Activated naive CD4-positive, alpha-beta T cell treated with Interleukin-2 at 50 U/mL for 16 hours (primary cell): ENCODE data around the gene TMEM98.
A peak's percentile ranks its signal among the peaks of the same experiment; 100 is the strongest.
"Not testable (repeated sequence)": the region's sequence is repeated elsewhere in the genome, so short reads cannot be mapped to it uniquely, and the experiment has no call there.

ENCODE experiments used
- DNase-seq: peaks from one replicate; pipeline ENCODE4 v3.0.0-alpha.2; 2020

Gene TMEM98

GRCh38 chr17:32915245-32915644 is 12.7 kb upstream of the TMEM98 start:
- DNase-seq = no peak

DNA sequence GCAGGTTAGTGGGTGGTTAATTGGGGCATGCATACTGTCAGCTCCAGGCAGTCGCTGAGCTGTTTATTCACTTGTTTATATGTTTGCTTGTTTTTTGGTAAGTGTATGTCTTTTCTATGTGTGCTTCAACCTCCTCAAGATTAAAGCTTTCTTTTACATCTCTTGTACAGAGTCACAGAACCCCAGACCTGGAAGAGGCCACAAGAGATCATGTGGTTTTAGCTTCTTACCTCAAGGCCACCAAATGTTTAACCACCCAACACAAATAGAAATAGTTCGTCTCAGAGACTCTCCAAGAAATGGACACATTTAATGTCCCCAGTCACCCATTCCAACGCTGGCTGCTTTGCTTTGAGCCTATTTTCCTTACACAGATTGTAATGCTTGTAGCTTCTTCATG is 11.8 kb upstream of the TMEM98 start:
- DNase-seq = no peak

- DNase-seq = no peak
Measured at GRCh38 chr17:32917081-32917480, 10.9 kb upstream of the TMEM98 start.

GRCh38 chr17:32917842-32918241 is 10.1 kb upstream of the TMEM98 start:
- no peak for DNase-seq

- not testable (repeated sequence) for DNase-seq
Measured at GRCh38 chr17:32919876-32920275, 8.1 kb upstream of the TMEM98 start.

- no peak for DNase-seq
Measured at GRCh38 chr17:32920293-32920692, 7.7 kb upstream of the TMEM98 start.

DNA sequence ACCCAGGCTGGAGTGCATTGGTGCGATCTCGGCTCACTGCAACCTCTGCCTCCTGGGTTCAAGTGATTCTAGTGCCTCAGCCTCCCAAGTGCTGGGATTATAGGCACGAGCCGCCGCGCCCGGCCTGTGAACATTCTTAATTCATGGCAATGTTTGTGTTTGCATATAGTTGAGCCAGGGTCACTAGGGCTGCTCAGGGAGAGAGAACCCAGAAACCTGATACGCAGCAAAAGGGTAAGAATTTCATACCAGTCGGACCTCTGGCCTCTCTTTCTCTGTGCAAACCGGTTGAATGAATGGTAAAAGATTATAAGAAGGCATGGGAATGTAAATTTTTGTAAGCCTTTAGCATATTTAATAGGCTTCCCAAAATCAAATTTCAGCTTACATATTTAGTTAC is 6.9 kb upstream of the TMEM98 start:
- DNase-seq = no peak

- not testable (repeated sequence) for DNase-seq
Measured at GRCh38 chr17:32923905-32924304, 4.0 kb upstream of the TMEM98 start.

- no peak for DNase-seq
Measured at GRCh38 chr17:32926183-32926582, 1.8 kb upstream of the TMEM98 start.

- DNase-seq = not testable (repeated sequence)
Measured at GRCh38 chr17:32926789-32927188, 1.2 kb upstream of the TMEM98 start.

GRCh38 chr17:32927201-32927723 is 691 bp upstream of the TMEM98 start:
- DNase-seq = no peak

DNA sequence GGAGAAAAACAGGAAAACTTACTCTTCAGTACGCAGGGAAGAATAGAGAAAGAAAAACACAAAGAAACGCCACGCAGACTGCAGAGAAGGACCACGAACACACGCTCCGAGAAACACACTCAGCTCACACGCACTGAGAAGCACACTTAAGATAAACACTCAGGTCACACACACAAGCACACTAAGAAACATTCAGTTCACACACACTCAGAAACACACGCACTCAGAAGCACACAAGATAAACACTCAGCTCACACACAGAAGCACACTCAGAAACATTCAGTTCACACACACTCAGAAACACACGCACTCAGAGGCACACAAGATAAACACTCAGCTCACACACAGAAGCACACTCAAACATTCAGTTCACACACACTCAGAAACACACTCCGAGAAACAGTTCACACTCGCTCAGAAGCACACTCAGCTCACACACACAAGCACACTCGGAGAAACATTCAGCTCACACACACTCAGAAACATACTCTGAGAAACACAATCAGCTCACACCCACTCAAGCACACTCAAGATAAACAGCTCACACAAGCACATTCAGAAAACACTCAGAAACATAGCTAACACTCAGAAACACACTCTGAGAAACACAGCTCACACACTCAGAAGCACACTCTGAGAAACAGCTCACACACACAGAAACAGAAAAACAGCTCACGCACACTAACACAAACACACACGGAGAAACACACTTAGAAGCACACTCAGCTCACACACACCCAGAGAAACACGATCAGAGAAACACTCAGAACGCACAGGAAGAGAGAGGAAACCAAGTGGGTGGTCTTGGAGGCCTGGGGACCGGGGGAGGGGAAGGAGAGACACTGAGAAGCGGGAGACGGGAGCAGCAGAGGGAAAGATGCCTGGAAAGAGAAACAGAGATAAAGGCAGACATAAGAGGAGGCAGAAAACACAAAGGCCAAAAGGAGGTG is 908 bp downstream of the TMEM98 start:
- no peak for DNase-seq

DNA sequence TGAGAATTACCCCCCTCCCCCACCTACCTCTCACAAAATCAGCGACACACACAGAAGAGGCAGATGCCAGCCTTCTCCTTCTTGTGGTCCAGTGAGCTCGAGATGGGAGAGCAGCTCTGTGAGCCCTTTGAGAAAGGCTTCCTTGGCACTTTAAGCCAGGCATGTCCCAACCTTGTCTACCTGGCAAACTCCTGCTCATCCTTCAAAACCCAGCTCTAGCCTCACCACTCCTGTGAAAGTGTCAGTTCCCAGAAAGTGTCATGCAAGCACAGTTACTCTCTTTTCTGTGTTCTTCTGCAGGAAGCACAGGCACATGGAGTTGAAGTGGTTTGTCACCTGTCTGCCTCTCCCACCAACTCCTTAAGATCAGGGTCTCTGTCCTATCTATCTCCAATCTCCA is 1.6 kb downstream of the TMEM98 start:
- no peak for DNase-seq

GRCh38 chr17:32930512-32930911 is 2.6 kb downstream of the TMEM98 start:
- DNase-seq = no peak

- no peak for DNase-seq
Measured at GRCh38 chr17:32931686-32932085, 3.7 kb downstream of the TMEM98 start.

- no peak for DNase-seq
Measured at GRCh38 chr17:32933881-32934280, 5.9 kb downstream of the TMEM98 start.

GRCh38 chr17:32935726-32936125 is 7.8 kb downstream of the TMEM98 start:
- DNase-seq = no peak

- no peak for DNase-seq
Measured at GRCh38 chr17:32936186-32936893, 8.4 kb downstream of the TMEM98 start.

- peak; percentile 72 for DNase-seq
Measured at GRCh38 chr17:32936894-32937500, 9.0 kb downstream of the TMEM98 start.

DNA sequence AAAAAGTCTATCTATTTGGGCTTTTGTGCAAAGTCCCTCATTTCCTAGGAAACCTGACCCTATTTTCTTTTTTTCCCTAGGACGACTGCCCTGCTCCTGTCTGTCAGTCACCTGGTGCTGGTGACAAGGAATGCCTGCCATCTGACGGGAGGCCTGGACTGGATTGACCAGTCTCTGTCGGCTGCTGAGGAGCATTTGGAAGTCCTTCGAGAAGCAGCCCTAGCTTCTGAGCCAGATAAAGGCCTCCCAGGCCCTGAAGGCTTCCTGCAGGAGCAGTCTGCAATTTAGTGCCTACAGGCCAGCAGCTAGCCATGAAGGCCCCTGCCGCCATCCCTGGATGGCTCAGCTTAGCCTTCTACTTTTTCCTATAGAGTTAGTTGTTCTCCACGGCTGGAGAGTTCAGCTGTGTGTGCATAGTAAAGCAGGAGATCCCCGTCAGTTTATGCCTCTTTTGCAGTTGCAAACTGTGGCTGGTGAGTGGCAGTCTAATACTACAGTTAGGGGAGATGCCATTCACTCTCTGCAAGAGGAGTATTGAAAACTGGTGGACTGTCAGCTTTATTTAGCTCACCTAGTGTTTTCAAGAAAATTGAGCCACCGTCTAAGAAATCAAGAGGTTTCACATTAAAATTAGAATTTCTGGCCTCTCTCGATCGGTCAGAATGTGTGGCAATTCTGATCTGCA is 12.9 kb downstream of the TMEM98 start:
- no peak for DNase-seq

GRCh38 chr17:32941419-32942032 is 13.6 kb downstream of the TMEM98 start:
- no peak for DNase-seq

DNA sequence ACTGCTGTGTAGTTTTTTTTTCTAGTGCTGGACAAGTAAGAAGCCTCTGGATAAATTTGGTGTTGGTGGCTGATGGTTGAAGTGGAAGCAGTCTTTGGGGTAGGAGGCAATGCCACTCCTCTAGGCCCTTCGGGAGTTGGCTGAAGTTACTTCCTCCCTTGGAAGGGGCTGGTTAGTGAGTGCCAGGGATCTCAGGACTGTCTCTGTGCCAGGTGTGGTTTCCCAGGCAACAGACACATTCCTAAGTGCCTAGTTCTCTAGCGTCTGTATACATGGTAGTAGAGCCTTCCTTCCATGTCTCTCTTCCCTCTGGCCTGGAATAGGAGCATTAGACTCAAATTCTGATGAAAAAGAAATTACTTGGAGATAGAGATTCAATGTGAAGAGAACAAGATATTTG is 15.3 kb downstream of the TMEM98 start:
- DNase-seq = no peak
